Measurements from ENCODE around the gene FAM217B. TPM values are rescaled to one million over a fixed set of nuclear protein-coding genes. Genes with fewer than 3 reads are reported as not detected.

Gene FAM217B
- total RNA-seq, 1 donor from 2014 or later, result 20.6 TPM

GRCh38 chr20:59908855-59909254, 31.3 kb upstream of the FAM217B start:
- H3K4me1 Mint-ChIP-seq (ENCODE audit: low read depth, unreplicated experiment), result no peaks in the 10 kb centered on the region
- no peak for FAIRE-seq

GRCh38 chr20:59911041-59911440, 29.1 kb upstream of the FAM217B start:
- H3K4me1 Mint-ChIP-seq (ENCODE audit: low read depth, unreplicated experiment), result no peaks in the 10 kb centered on the region
- Histone ChIP-seq H4K20me1 (ENCODE audit: insufficient read depth, low read length) (no peaks in the 10 kb centered on the region), H3K4me3 (ENCODE audit: insufficient read depth, low read depth, low read length) (no peak overlapping the region), H3K27me3 (ENCODE audit: insufficient read depth, low read length) (no peaks in the 10 kb centered on the region), H2AFZ (ENCODE audit: low read depth, low read length) (no peak overlapping the region), H3K79me2 (ENCODE audit: insufficient read depth, low read length) (no peaks in the 10 kb centered on the region), H3K9ac (ENCODE audit: low read length) (no peak overlapping the region), H3K36me3 (ENCODE audit: insufficient read depth, low read length) (no peaks in the 10 kb centered on the region), H3K4me2 (ENCODE audit: low read length) (no peak overlapping the region), H3K4me1 (ENCODE audit: insufficient read depth, low read length) (no peaks in the 10 kb centered on the region), H3K27ac (ENCODE audit: low read depth, low read length) (no peak overlapping the region), H3K9me3 (ENCODE audit: insufficient read depth, low read depth, low read length) (no peaks in the 10 kb centered on the region)
- peaks cover 2% of the 10 kb centered on the region for H3K27me3 Mint-ChIP-seq (ENCODE audit: low read depth, unreplicated experiment)
- H3K4me3 Mint-ChIP-seq (ENCODE audit: unreplicated experiment), result no peak overlapping the region
- no peak for DNase-seq (ENCODE audit: low read depth)
- no peak overlapping the region for H3K27ac Mint-ChIP-seq (ENCODE audit: unreplicated experiment)
- H3K9me3 Mint-ChIP-seq (ENCODE audit: unreplicated experiment), result no peaks in the 10 kb centered on the region
- no peak for FAIRE-seq
- no peaks in the 10 kb centered on the region for H3K36me3 Mint-ChIP-seq (ENCODE audit: low read depth, unreplicated experiment)
- TF ChIP-seq CTCF (IDR thresholded peaks at IDR 0.05; ENCODE audit: insufficient read depth, low read depth, low read length) (no peak), EZH2 (IDR thresholded peaks at IDR 0.05; ENCODE audit: insufficient read depth, low read length) (no peak)

More at GRCh38 chr20:59908855-59909254, 31.3 kb upstream of the FAM217B start:
- Mint-ChIP-seq H3K36me3 (ENCODE audit: low read depth, unreplicated experiment) (no peaks in the 10 kb centered on the region), H3K27ac (ENCODE audit: unreplicated experiment) (no peak overlapping the region), H3K4me3 (ENCODE audit: unreplicated experiment) (no peak overlapping the region), H3K27me3 (ENCODE audit: low read depth, unreplicated experiment) (peaks cover 2% of the 10 kb centered on the region), H3K9me3 (ENCODE audit: unreplicated experiment) (no peaks in the 10 kb centered on the region)
- Histone ChIP-seq H3K9me3 (ENCODE audit: insufficient read depth, low read depth, low read length) (no peaks in the 10 kb centered on the region), H3K36me3 (ENCODE audit: insufficient read depth, low read length) (no peaks in the 10 kb centered on the region), H3K79me2 (ENCODE audit: insufficient read depth, low read length) (no peaks in the 10 kb centered on the region), H3K9ac (ENCODE audit: low read length) (no peak overlapping the region), H3K4me2 (ENCODE audit: low read length) (no peak overlapping the region), H3K4me3 (ENCODE audit: insufficient read depth, low read depth, low read length) (no peak overlapping the region), H3K4me1 (ENCODE audit: insufficient read depth, low read length) (no peaks in the 10 kb centered on the region), H3K27me3 (ENCODE audit: insufficient read depth, low read length) (no peaks in the 10 kb centered on the region), H3K27ac (ENCODE audit: low read depth, low read length) (no peak overlapping the region), H2AFZ (ENCODE audit: low read depth, low read length) (no peak overlapping the region), H4K20me1 (ENCODE audit: insufficient read depth, low read length) (no peaks in the 10 kb centered on the region)
- no peak for DNase-seq (ENCODE audit: low read depth)
- no peak for TF ChIP-seq EZH2 (IDR thresholded peaks at IDR 0.05; ENCODE audit: insufficient read depth, low read length)
- TF ChIP-seq CTCF (IDR thresholded peaks at IDR 0.05; ENCODE audit: insufficient read depth, low read depth, low read length), result no peak

- Mint-ChIP-seq H3K9me3 (ENCODE audit: unreplicated experiment) (no peaks in the 10 kb centered on the region), H3K36me3 (ENCODE audit: low read depth, unreplicated experiment) (no peaks in the 10 kb centered on the region), H3K4me1 (ENCODE audit: low read depth, unreplicated experiment) (no peaks in the 10 kb centered on the region), H3K27ac (ENCODE audit: unreplicated experiment) (no peak overlapping the region), H3K4me3 (ENCODE audit: unreplicated experiment) (no peak overlapping the region), H3K27me3 (ENCODE audit: low read depth, unreplicated experiment) (peaks cover 2% of the 10 kb centered on the region)
- Histone ChIP-seq H4K20me1 (ENCODE audit: insufficient read depth, low read length) (no peaks in the 10 kb centered on the region), H3K4me1 (ENCODE audit: insufficient read depth, low read length) (no peaks in the 10 kb centered on the region), H2AFZ (ENCODE audit: low read depth, low read length) (no peak overlapping the region), H3K27me3 (ENCODE audit: insufficient read depth, low read length) (no peaks in the 10 kb centered on the region), H3K27ac (ENCODE audit: low read depth, low read length) (no peak overlapping the region), H3K9me3 (ENCODE audit: insufficient read depth, low read depth, low read length) (no peaks in the 10 kb centered on the region), H3K4me2 (ENCODE audit: low read length) (no peak overlapping the region), H3K4me3 (ENCODE audit: insufficient read depth, low read depth, low read length) (no peak overlapping the region), H3K9ac (ENCODE audit: low read length) (no peak overlapping the region), H3K36me3 (ENCODE audit: insufficient read depth, low read length) (no peaks in the 10 kb centered on the region), H3K79me2 (ENCODE audit: insufficient read depth, low read length) (no peaks in the 10 kb centered on the region)
- DNase-seq (ENCODE audit: low read depth) (no peak), FAIRE-seq (no peak)
- TF ChIP-seq CTCF (IDR thresholded peaks at IDR 0.05; ENCODE audit: insufficient read depth, low read depth, low read length) (no peak), EZH2 (IDR thresholded peaks at IDR 0.05; ENCODE audit: insufficient read depth, low read length) (no peak)
Observed at GRCh38 chr20:59912609-59913008, 27.6 kb upstream of the FAM217B start.

All from astrocyte (in vitro differentiated cells and primary cell).